ENCODE data around the gene TWF1. TPM values are rescaled to one million over a fixed set of nuclear protein-coding genes. Genes with fewer than 3 reads are reported as not detected.

Gene TWF1
- total and polyA plus RNA-seq, 2 of the 8 experiments (the other 6 are each of a cell fraction or from before 2014, with no cell fraction given), result 7.6 to 27.9 TPM

- no peak for TF ChIP-seq SRF (IDR thresholded peaks at IDR 0.05; ENCODE audit: low read depth, low read length)
- TF ChIP-seq ATF2 (IDR thresholded peaks at IDR 0.05; ENCODE audit: low read length), result no peak
- no peak for TF ChIP-seq HDAC6 (IDR thresholded peaks at IDR 0.05; ENCODE audit: low read depth, low read length)
- no peak for TF ChIP-seq TBP (IDR thresholded peaks at IDR 0.05; ENCODE audit: low read depth, low read length)
- no peak for TF ChIP-seq KDM5A (IDR thresholded peaks at IDR 0.05; ENCODE audit: low read length)
Measured at GRCh38 chr12:43852744-43853143, 46.6 kb upstream of the TWF1 start (continued).

Data from H1 (cell line).